ENCODE data around the gene TRIM42.

DNA sequence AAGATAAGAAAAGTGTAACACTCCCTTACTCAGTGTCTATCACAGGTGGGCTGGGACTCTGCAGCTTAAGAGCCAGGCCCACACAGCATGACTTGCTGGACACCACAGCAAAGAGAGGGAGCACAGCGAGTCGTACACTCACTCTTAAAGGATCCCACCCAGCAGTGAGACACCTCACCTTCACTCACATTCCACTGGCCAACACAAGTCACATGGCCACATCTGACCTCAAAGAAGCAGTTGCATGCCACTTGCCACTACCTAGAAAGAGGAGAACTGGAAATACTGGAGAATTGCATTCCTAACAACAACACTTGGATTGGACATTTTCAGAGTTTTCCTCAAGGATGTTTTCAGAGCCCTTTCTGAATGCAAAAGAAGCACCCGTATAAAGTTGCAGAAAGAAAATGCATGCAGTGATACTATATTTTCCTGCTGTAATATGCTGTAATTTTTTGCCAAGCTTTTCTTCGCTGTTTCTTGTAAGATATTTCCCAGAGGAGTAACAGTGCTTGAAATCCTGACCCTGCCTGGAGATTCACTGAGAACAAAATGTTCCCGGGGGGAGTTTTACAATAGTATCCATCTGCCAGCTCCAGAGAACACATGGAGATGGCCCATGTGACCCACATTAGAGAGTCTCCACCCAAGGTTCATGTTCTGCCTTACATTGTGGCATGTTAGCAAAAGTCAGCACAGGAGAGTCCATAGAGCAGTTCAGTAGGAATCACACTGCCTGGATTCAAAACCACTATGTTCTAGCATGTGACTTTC, 42.2 kb downstream of the TRIM42 start:
- TF ChIP-seq POLR2A (IDR thresholded peaks at IDR 0.05; ENCODE audit: low read length) = no peak
- TF ChIP-seq GATA1 (IDR thresholded peaks at IDR 0.05; ENCODE audit: low read depth, low read length) = no peak
